ENCODE results near the gene UBN2. TPM values are rescaled to one million over a fixed set of nuclear protein-coding genes. Genes with fewer than 3 reads are reported as not detected.
"Not testable (repeated sequence)": the region's sequence is repeated elsewhere in the genome, so short reads cannot be mapped to it uniquely, and the experiment has no call there.

The UBN2 gene
- total RNA-seq, 1 experiment from 2014 or later, result 0.86 TPM

- not testable (repeated sequence) for H3K9me3 ChIP-seq, H3K36me3 ChIP-seq, DNase-seq, H3K4me3 ChIP-seq, H3K27me3 ChIP-seq
These were observed 4.9 kb upstream of the UBN2 start for GRCh38 chr7:139226158-139226515.

- H3K36me3 ChIP-seq, DNase-seq, H3K9me3 ChIP-seq, H3K4me3 ChIP-seq, H3K27me3 ChIP-seq: not testable (repeated sequence)
These were observed 4.0 kb upstream of the UBN2 start for GRCh38 chr7:139226988-139227488.

- Histone ChIP-seq H3K4me3 (no peak overlapping the region; the same call in none of the 2 replicates), H3K9me3 (no peaks in the 10 kb centered on the region), H3K36me3 (no peaks in the 10 kb centered on the region), H3K27me3 (no peaks in the 10 kb centered on the region)
- no peak for DNase-seq
These were observed 1.0 kb upstream of the UBN2 start for GRCh38 chr7:139230023-139230422.

- no peak for DNase-seq
- Histone ChIP-seq H3K27me3 (no peaks in the 10 kb centered on the region), H3K9me3 (no peaks in the 10 kb centered on the region), H3K36me3 (no peaks in the 10 kb centered on the region), H3K4me3 (peak overlapping the region; percentile 89)
These were observed 608 bp upstream of the UBN2 start for GRCh38 chr7:139230484-139230773.

DNA sequence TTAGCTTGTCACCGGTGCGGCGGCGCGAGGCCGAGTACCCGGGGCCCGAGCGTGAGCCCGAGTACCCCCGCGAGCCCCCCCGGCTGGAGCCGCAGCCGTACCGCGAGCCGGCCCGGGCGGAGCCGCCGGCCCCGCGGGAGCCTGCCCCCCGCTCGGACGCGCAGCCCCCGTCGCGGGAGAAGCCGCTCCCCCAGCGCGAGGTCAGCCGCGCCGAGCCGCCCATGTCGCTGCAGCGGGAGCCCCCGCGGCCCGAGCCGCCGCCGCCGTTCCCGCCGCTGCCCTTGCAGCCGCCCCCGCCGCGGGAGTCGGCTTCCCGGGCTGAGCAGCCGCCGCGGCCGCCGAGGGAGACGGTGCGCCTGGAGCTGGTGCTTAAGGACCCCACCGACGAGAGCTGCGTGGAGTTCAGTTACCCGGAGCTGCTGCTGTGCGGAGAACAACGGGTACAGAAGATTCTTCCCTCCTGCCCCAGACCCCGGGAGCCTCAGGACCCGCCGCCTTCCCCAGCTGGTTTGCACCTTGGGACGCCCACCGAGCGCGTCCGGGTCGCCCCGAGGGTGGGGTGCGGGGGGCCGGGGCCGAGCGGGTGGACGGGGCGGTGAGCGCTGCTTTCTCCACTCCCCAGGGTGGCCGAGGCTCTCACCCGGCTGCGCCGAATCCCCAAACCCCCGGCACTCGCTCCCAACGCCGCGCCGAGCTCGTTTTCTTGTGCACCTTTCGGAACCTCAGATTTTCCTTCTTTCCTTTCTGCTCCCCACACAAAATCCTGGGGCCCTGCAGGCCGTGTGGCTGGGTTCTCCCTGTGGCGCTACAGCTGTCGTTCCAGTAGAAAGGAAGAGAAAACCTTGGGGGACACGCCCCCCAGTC, 708 bp downstream of the UBN2 start:
- peak; percentile 14 for DNase-seq
- no peaks in the 10 kb centered on the region for H3K36me3 ChIP-seq
- peak overlapping the region; percentile 89 for H3K4me3 ChIP-seq
- no peaks in the 10 kb centered on the region for H3K9me3 ChIP-seq
- H3K27me3 ChIP-seq, result no peaks in the 10 kb centered on the region

GRCh38 chr7:139232377-139232717, 1.3 kb downstream of the UBN2 start:
- Histone ChIP-seq H3K27me3 (no peaks in the 10 kb centered on the region), H3K4me3 (peak overlapping the region; percentile 53), H3K9me3 (no peaks in the 10 kb centered on the region), H3K36me3 (no peaks in the 10 kb centered on the region; the same call in 1 of the 2 replicates)
- DNase-seq, result no peak

DNA sequence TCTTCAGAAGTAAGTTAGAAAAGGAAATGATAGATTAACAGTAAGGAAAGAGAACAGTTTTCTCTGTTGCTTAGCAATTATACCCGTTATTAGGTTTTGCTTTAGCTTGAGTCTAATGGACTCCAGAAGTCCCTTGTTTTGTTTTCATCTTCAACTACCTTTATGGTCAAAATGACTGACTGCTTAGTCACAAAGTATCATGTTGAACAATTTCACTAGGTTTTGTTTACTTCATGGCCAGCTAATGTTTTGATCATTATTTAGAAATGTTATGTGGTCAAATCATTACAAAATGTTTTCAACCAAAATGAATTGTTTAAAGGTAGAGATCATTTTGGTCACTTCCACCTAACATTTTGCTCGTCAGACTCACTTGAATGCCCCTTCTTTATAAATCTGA, 1.9 kb downstream of the UBN2 start:
- peak overlapping the region; percentile 53 for H3K4me3 ChIP-seq
- H3K27me3 ChIP-seq, result no peaks in the 10 kb centered on the region
- H3K36me3 ChIP-seq, result no peaks in the 10 kb centered on the region; the same call in 1 of the 2 replicates
- DNase-seq, result no peak
- no peaks in the 10 kb centered on the region for H3K9me3 ChIP-seq

DNA sequence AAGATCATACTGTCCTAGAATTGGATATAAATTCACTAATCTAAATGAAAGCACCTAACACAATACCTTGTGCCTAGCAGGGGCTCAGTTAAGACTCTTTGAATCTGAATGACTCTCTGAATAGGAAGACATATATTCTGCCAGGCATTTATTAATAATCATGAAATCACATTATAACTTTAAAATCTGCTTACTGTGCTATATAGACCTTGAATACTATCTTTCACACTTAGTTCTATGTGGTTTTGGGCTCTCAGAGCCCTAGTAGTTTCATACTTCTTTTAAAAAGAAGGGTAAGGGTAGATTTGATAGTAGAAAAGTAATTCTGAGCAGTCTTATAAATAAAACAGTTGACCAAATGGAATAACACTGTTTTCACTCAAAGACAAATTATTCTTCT, 10.2 kb downstream of the UBN2 start:
- Histone ChIP-seq H3K9me3 (no peaks in the 10 kb centered on the region), H3K4me3 (no peak overlapping the region), H3K27me3 (no peaks in the 10 kb centered on the region), H3K36me3 (peaks cover 4% of the 10 kb centered on the region)
- DNase-seq, result no peak

- H3K9me3 ChIP-seq, result no peaks in the 10 kb centered on the region
- no peak for DNase-seq
- peaks cover 4% of the 10 kb centered on the region for H3K36me3 ChIP-seq
- H3K4me3 ChIP-seq, result no peak overlapping the region
- no peaks in the 10 kb centered on the region for H3K27me3 ChIP-seq
These were observed 11.8 kb downstream of the UBN2 start for GRCh38 chr7:139242741-139243281.

DNA sequence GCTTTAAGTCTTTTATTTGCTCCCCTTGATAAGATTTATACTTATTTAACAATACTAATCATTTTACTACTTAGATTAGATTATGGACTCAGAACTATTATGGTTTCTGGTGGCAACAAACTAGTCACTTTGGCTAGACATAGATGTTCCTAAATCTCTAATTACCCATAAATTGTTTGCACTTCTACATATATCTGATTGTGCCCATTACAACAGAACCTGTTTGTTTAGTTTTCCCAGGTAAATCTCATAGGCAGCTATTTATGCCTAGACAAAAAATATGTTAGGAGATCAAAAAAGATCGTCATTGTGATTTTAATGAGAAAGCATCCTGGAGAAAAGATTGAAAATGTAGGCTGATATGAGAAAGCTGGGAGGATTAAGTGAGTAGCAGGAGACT, 14.4 kb downstream of the UBN2 start:
- no peak for DNase-seq
- peaks cover 4% of the 10 kb centered on the region for H3K36me3 ChIP-seq
- H3K9me3 ChIP-seq, result no peaks in the 10 kb centered on the region
- H3K27me3 ChIP-seq, result no peaks in the 10 kb centered on the region
- H3K4me3 ChIP-seq, result no peak overlapping the region

GRCh38 chr7:139246494-139246893, 15.5 kb downstream of the UBN2 start:
- no peaks in the 10 kb centered on the region for H3K9me3 ChIP-seq
- DNase-seq, result no peak
- no peak overlapping the region for H3K4me3 ChIP-seq
- no peaks in the 10 kb centered on the region for H3K27me3 ChIP-seq
- H3K36me3 ChIP-seq, result no peaks in the 10 kb centered on the region

DNA sequence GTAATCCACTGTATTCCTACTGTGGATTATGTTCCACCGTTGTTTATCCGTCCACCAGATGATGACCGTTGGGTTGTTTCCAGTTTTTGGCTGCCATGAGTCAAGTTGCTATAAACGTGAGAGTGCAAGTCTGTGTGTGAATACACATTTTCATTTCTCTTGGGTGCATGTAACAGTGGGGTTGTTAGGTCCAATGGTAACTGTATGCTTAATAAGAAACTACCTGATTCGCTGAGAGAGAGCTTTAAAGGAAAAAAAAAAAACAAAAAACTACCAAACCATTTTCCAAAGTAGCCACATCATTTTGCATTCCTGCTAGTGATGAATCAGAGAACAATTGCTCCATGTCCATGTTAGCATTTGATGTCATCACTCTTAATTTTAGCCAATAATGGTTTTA, 15.9 kb downstream of the UBN2 start:
- Histone ChIP-seq H3K9me3 (no peaks in the 10 kb centered on the region), H3K4me3 (no peak overlapping the region), H3K36me3 (no peaks in the 10 kb centered on the region), H3K27me3 (no peaks in the 10 kb centered on the region)
- no peak for DNase-seq

GRCh38 chr7:139249179-139249810, 18.3 kb downstream of the UBN2 start:
- H3K36me3 ChIP-seq, result no peaks in the 10 kb centered on the region
- no peaks in the 10 kb centered on the region for H3K9me3 ChIP-seq
- no peaks in the 10 kb centered on the region for H3K27me3 ChIP-seq
- DNase-seq, result no peak
- H3K4me3 ChIP-seq, result no peak overlapping the region

DNA sequence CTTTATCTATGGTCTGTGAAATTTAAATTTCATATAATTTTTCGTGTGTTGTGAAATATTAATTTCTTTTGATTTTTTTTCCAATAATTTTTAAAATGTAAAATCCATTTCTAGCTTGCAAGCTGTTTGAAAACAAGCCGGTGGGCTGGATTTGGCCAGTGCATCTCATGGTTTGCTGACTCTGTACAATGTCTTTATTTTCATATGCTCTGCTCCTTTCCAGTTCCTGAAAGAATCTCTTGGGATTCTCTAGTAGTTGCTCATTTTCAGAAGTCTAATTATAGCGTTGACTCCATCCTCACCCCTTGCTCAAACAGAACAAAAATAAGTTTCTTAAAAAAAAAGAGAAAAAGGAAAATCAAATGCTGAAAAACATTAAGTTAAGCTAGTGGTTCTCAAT, 21.4 kb downstream of the UBN2 start:
- Histone ChIP-seq H3K36me3 (no peaks in the 10 kb centered on the region), H3K4me3 (no peak overlapping the region), H3K27me3 (no peaks in the 10 kb centered on the region), H3K9me3 (no peaks in the 10 kb centered on the region)
- DNase-seq, result no peak

- DNase-seq, result no peak
- Histone ChIP-seq H3K4me3 (no peak overlapping the region), H3K9me3 (no peaks in the 10 kb centered on the region), H3K36me3 (no peaks in the 10 kb centered on the region), H3K27me3 (no peaks in the 10 kb centered on the region)
These were observed 23.2 kb downstream of the UBN2 start for GRCh38 chr7:139254281-139254680.

DNA sequence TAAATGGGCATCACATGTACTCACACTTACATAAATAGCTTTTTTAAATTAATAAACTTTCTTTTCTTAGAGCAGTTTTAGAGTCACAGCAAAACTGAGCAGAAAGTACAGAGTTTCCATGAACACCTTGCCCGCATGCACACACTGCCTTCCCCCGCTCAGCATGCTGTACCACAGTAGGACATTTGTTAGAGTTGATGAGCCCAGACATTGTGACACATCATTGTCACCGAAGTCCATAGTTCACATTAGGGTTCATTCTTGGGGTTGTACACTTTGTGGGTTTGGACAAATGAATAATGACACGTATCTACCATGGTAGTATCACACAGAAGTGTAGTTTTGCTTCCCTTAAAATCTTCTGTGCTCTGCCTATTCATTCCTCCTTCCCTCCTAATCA, 23.7 kb downstream of the UBN2 start:
- Histone ChIP-seq H3K4me3 (no peak overlapping the region), H3K36me3 (no peaks in the 10 kb centered on the region), H3K27me3 (no peaks in the 10 kb centered on the region), H3K9me3 (no peaks in the 10 kb centered on the region)
- no peak for DNase-seq

GRCh38 chr7:139255290-139255689, 24.3 kb downstream of the UBN2 start:
- DNase-seq, result no peak
- Histone ChIP-seq H3K27me3 (no peaks in the 10 kb centered on the region), H3K9me3 (no peaks in the 10 kb centered on the region), H3K4me3 (no peak overlapping the region), H3K36me3 (no peaks in the 10 kb centered on the region)

- no peak for DNase-seq
- Histone ChIP-seq H3K4me3 (no peak overlapping the region), H3K36me3 (peaks cover 6% of the 10 kb centered on the region), H3K27me3 (no peaks in the 10 kb centered on the region), H3K9me3 (no peaks in the 10 kb centered on the region)
These were observed 28.1 kb downstream of the UBN2 start for GRCh38 chr7:139259142-139259541.

All from MG63 (cell line).